Neural cell (in vitro differentiated cells): ENCODE measurements around the gene CBX8. TPM values are rescaled to one million over a fixed set of nuclear protein-coding genes. Genes with fewer than 3 reads are reported as not detected.
"Not testable (repeated sequence)": the region's sequence is repeated elsewhere in the genome, so short reads cannot be mapped to it uniquely, and the experiment has no call there.

Experiments
- H2AFZ ChIP-seq: fragments of 200-600, 300-800 bp; sonication (generic), shearing (Covaris generic); 2 replicates; pipeline ENCODE4 v1.6.0; 2014; ENCODE audit warnings: low read depth, mild to moderate bottlenecking, antibody characterized with exemption, low read length, moderate library complexity
- H3F3A ChIP-seq: fragments of 200-600 bp; shearing (Covaris generic); 2 replicates; pipeline ENCODE4 v1.6.1; 2016; ENCODE audit warnings: mild to moderate bottlenecking, moderate library complexity, mixed read lengths, antibody characterized with exemption, low read length; ENCODE audit not compliant: insufficient read depth, poor library complexity, severe bottlenecking
- H3K27ac ChIP-seq: fragments of 200-600, 300-800 bp; sonication (generic), shearing (Covaris generic); 2 replicates; pipeline ENCODE4 v1.5.1; 2014; ENCODE audit warnings: mild to moderate bottlenecking, low read length, moderate library complexity
- H3K27me3 ChIP-seq: fragments of 300-800, 200-600 bp; sonication (generic), shearing (Covaris generic); 2 replicates; pipeline ENCODE4 v1.6.0; 2014; ENCODE audit warnings: mild to moderate bottlenecking, low read depth, low read length, moderate library complexity; ENCODE audit not compliant: insufficient read depth
- H3K36me3 ChIP-seq: fragments of 300-800, 200-600 bp; sonication (generic), shearing (Covaris generic); 2 replicates; pipeline ENCODE4 v1.5.1; 2014; ENCODE audit warnings: mild to moderate bottlenecking, antibody characterized with exemption, low read length, moderate library complexity; ENCODE audit not compliant: insufficient read depth
- H3K4me2 ChIP-seq: fragments of 300-800, 200-600 bp; sonication (generic), shearing (Covaris generic); 2 replicates; pipeline ENCODE4 v1.6.0; 2014; ENCODE audit warnings: mild to moderate bottlenecking, low read length
- H3K4me3 ChIP-seq: fragments of 300-800, 200-600 bp; sonication (generic), shearing (Covaris generic); 2 replicates; pipeline ENCODE4 v1.5.1; 2014; ENCODE audit warnings: mild to moderate bottlenecking, low read length, moderate library complexity
- H3K79me2 ChIP-seq: fragments of 200-600 bp; shearing (Covaris generic); replicated peaks from 2 replicates; pipeline ENCODE4 v1.6.0; 2014; ENCODE audit warnings: mild to moderate bottlenecking, low read length, moderate library complexity; ENCODE audit not compliant: insufficient read depth
- H3K9ac ChIP-seq: fragments of 300-800, 200-600 bp; sonication (generic), shearing (Covaris generic); 2 replicates; pipeline ENCODE4 v1.6.1; 2016; ENCODE audit warnings: mild to moderate bottlenecking, low read length, mixed read lengths
- H3K9me2 ChIP-seq: fragments of 200-600 bp; shearing (Covaris generic); 2 replicates; pipeline ENCODE4 v1.6.1; 2016; ENCODE audit warnings: mild to moderate bottlenecking, low read length, mixed read lengths; ENCODE audit not compliant: insufficient read depth
- H3K9me3 ChIP-seq: fragments of 200-600, 300-800 bp; sonication (generic), shearing (Covaris generic); 2 replicates; pipeline ENCODE4 v1.6.1; 2016; ENCODE audit warnings: mild to moderate bottlenecking, mixed run types, low read length, moderate library complexity, mixed read lengths
- H4K20me1 ChIP-seq: fragments of 200-600 bp; shearing (Covaris generic); 2 replicates; pipeline ENCODE4 v1.6.1; 2016; ENCODE audit warnings: mild to moderate bottlenecking, mixed run types; ENCODE audit not compliant: insufficient read depth
- CTCF ChIP-seq: fragments of 450-650 bp; IDR thresholded peaks from 2 replicates; pipeline ENCODE4 v1.5.1; 2014; ENCODE audit warnings: antibody characterized with exemption, mild to moderate bottlenecking, moderate library complexity; ENCODE audit not compliant: poor library complexity, severe bottlenecking
- EP300 ChIP-seq: fragments of 450-650 bp; conservative IDR thresholded peaks from 2 replicates; pipeline ENCODE4 v1.6.1; 2014; ENCODE audit warnings: antibody characterized with exemption, mild to moderate bottlenecking, moderate library complexity; ENCODE audit not compliant: poor library complexity, severe bottlenecking
- EZH2 ChIP-seq: fragments of 200-600, 300-800 bp; shearing (Covaris generic), sonication (generic); IDR thresholded peaks from 2 replicates; pipeline ENCODE4 v1.6.1; 2014; ENCODE audit warnings: antibody characterized with exemption, low read length, borderline replicate concordance, mild to moderate bottlenecking; ENCODE audit not compliant: insufficient read depth, poor library complexity, severe bottlenecking
- MXI1 ChIP-seq: fragments of 450-650 bp; conservative IDR thresholded peaks from 2 replicates; pipeline ENCODE4 v1.6.1; 2014; ENCODE audit warnings: antibody characterized with exemption, mild to moderate bottlenecking; ENCODE audit not compliant: poor library complexity, severe bottlenecking
- POLR2AphosphoS5 ChIP-seq: IDR thresholded peaks from 2 replicates; pipeline ENCODE4 v1.6.1; 2012
- RAD21 ChIP-seq: fragments of 450-650 bp; conservative IDR thresholded peaks from 2 replicates; pipeline ENCODE4 v1.6.1; 2014; ENCODE audit warnings: antibody characterized with exemption, mild to moderate bottlenecking, moderate library complexity
- REST ChIP-seq: IDR thresholded peaks from 2 replicates; pipeline ENCODE4 v1.6.1; 2012; ENCODE audit warnings: borderline replicate concordance
- SMC3 ChIP-seq: fragments of 450-650 bp; conservative IDR thresholded peaks from 2 replicates; pipeline ENCODE4 v1.6.1; 2014; ENCODE audit warnings: antibody characterized with exemption, mild to moderate bottlenecking, moderate library complexity; ENCODE audit not compliant: poor library complexity
- TAF1 ChIP-seq: IDR thresholded peaks from 2 replicates; pipeline ENCODE4 v1.6.1; 2012; ENCODE audit warnings: low read depth
- polyA plus RNA-seq: library from polyadenylated mRNA; depleted of rRNA; stranded (reverse); fragments of >200 nt; gene quantifications from 2 replicates; pipeline ENCODE4 v1.2.3, GENCODE V29; 2014

Gene CBX8
- polyA plus RNA-seq, 1 donor from 2014 or later = 15.4 TPM

GRCh38 chr17:79774561-79774975 is 22.3 kb downstream of the CBX8 start (continued):
- no peak for TF ChIP-seq REST

GRCh38 chr17:79772726-79773125 is 24.2 kb downstream of the CBX8 start:
- H3K79me2 ChIP-seq, H4K20me1 ChIP-seq, H3K9me3 ChIP-seq, H2AFZ ChIP-seq, H3K27ac ChIP-seq, H3K27me3 ChIP-seq, H3K9me2 ChIP-seq, H3K36me3 ChIP-seq, H3K4me3 ChIP-seq, H3F3A ChIP-seq, H3K9ac ChIP-seq, H3K4me2 ChIP-seq: not testable (repeated sequence)

- H3K4me2 ChIP-seq = no peak overlapping the region
- no peak overlapping the region for H3K27ac ChIP-seq
- H3K9me2 ChIP-seq = no peaks in the 10 kb centered on the region
- H3K4me3 ChIP-seq = no peak overlapping the region
- no peak overlapping the region for H2AFZ ChIP-seq
- H3F3A ChIP-seq = no peaks in the 10 kb centered on the region
- H3K79me2 ChIP-seq = no peaks in the 10 kb centered on the region
- no peaks in the 10 kb centered on the region for H3K27me3 ChIP-seq
- H4K20me1 ChIP-seq = no peaks in the 10 kb centered on the region
- no peak overlapping the region for H3K9ac ChIP-seq
- H3K9me3 ChIP-seq = no peaks in the 10 kb centered on the region
- no peaks in the 10 kb centered on the region for H3K36me3 ChIP-seq
- no peak for TF ChIP-seq REST
- no peak for TF ChIP-seq MXI1
- TF ChIP-seq TAF1 = no peak
- no peak for TF ChIP-seq CTCF
- TF ChIP-seq POLR2AphosphoS5 = no peak
- no peak for TF ChIP-seq EP300
- no peak for TF ChIP-seq RAD21
- TF ChIP-seq SMC3 = no peak
- TF ChIP-seq EZH2 = no peak
Measured at GRCh38 chr17:79771276-79771675, 25.6 kb downstream of the CBX8 start.
